ENCODE measurements around the gene BMAL1. TPM values are rescaled to one million over a fixed set of nuclear protein-coding genes. Genes with fewer than 3 reads are reported as not detected.

BMAL1 gene
- total and polyA plus RNA-seq, 2 of the 8 experiments (the other 6 are each of a cell fraction or from before 2014, with no cell fraction given): 6.8 to 6.9 TPM

DNA sequence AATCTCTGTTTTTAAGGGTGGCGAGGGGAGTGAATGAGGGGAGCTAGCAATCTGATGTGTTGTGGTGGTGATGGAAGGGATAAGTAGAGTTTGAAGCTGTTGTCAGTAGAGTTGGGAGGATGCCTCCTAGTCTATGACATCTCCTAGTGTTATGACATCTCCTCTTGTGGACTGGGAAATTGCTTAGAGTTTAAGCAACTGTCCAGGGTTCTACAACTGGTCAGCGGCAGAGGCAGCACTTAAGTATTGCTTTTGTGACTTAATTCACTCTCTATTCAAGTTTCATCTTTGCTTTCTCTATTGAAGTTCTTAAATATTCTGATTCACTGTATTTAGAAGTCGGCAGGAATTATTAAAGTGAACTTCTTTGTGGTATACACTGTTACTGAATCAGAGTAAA is 13.8 kb downstream of the BMAL1 start (continued):
- TF ChIP-seq, protein P1, sequence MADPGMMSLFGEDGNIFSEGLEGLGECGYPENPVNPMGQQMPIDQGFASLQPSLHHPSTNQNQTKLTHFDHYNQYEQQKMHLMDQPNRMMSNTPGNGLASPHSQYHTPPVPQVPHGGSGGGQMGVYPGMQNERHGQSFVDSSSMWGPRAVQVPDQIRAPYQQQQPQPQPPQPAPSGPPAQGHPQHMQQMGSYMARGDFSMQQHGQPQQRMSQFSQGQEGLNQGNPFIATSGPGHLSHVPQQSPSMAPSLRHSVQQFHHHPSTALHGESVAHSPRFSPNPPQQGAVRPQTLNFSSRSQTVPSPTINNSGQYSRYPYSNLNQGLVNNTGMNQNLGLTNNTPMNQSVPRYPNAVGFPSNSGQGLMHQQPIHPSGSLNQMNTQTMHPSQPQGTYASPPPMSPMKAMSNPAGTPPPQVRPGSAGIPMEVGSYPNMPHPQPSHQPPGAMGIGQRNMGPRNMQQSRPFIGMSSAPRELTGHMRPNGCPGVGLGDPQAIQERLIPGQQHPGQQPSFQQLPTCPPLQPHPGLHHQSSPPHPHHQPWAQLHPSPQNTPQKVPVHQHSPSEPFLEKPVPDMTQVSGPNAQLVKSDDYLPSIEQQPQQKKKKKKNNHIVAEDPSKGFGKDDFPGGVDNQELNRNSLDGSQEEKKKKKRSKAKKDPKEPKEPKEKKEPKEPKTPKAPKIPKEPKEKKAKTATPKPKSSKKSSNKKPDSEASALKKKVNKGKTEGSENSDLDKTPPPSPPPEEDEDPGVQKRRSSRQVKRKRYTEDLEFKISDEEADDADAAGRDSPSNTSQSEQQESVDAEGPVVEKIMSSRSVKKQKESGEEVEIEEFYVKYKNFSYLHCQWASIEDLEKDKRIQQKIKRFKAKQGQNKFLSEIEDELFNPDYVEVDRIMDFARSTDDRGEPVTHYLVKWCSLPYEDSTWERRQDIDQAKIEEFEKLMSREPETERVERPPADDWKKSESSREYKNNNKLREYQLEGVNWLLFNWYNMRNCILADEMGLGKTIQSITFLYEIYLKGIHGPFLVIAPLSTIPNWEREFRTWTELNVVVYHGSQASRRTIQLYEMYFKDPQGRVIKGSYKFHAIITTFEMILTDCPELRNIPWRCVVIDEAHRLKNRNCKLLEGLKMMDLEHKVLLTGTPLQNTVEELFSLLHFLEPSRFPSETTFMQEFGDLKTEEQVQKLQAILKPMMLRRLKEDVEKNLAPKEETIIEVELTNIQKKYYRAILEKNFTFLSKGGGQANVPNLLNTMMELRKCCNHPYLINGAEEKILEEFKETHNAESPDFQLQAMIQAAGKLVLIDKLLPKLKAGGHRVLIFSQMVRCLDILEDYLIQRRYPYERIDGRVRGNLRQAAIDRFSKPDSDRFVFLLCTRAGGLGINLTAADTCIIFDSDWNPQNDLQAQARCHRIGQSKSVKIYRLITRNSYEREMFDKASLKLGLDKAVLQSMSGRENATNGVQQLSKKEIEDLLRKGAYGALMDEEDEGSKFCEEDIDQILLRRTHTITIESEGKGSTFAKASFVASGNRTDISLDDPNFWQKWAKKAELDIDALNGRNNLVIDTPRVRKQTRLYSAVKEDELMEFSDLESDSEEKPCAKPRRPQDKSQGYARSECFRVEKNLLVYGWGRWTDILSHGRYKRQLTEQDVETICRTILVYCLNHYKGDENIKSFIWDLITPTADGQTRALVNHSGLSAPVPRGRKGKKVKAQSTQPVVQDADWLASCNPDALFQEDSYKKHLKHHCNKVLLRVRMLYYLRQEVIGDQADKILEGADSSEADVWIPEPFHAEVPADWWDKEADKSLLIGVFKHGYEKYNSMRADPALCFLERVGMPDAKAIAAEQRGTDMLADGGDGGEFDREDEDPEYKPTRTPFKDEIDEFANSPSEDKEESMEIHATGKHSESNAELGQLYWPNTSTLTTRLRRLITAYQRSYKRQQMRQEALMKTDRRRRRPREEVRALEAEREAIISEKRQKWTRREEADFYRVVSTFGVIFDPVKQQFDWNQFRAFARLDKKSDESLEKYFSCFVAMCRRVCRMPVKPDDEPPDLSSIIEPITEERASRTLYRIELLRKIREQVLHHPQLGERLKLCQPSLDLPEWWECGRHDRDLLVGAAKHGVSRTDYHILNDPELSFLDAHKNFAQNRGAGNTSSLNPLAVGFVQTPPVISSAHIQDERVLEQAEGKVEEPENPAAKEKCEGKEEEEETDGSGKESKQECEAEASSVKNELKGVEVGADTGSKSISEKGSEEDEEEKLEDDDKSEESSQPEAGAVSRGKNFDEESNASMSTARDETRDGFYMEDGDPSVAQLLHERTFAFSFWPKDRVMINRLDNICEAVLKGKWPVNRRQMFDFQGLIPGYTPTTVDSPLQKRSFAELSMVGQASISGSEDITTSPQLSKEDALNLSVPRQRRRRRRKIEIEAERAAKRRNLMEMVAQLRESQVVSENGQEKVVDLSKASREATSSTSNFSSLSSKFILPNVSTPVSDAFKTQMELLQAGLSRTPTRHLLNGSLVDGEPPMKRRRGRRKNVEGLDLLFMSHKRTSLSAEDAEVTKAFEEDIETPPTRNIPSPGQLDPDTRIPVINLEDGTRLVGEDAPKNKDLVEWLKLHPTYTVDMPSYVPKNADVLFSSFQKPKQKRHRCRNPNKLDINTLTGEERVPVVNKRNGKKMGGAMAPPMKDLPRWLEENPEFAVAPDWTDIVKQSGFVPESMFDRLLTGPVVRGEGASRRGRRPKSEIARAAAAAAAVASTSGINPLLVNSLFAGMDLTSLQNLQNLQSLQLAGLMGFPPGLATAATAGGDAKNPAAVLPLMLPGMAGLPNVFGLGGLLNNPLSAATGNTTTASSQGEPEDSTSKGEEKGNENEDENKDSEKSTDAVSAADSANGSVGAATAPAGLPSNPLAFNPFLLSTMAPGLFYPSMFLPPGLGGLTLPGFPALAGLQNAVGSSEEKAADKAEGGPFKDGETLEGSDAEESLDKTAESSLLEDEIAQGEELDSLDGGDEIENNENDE (IDR thresholded peaks at IDR 0.05; ENCODE audit: insufficient replicate concordance, low read length): no peak
- TF ChIP-seq RNF2 (IDR thresholded peaks at IDR 0.05; ENCODE audit: borderline replicate concordance, low read depth, low read length, missing control alignments, poor library complexity, severe bottlenecking) (no peak), GTF2F1 (IDR thresholded peaks at IDR 0.05; ENCODE audit: borderline replicate concordance, low read depth, low read length) (no peak), GABPA (IDR thresholded peaks at IDR 0.05; ENCODE audit: borderline replicate concordance, insufficient read depth, low read length) (no peak), SAP30 (IDR thresholded peaks at IDR 0.05; ENCODE audit: insufficient read depth, insufficient replicate concordance, low read length) (no peak), NANOG (IDR thresholded peaks at IDR 0.05; ENCODE audit: insufficient read depth, low read depth, low read length, poor library complexity, severe bottlenecking) (no peak), CHD2 (IDR thresholded peaks at IDR 0.05; ENCODE audit: low read length) (no peak)

Data from H1 (cell line).